Measurements from ENCODE around the gene HOXB4. TPM values are rescaled to one million over a fixed set of nuclear protein-coding genes. Genes with fewer than 3 reads are reported as not detected.

Gene HOXB4
- total RNA-seq, 1 donor, result 0.31 TPM

GRCh38 chr17:48567209-48567608 is 10.9 kb downstream of the HOXB4 start:
- H3K4me3 ChIP-seq (ENCODE audit: low read length), result no peak overlapping the region
- H3K4me1 ChIP-seq (ENCODE audit: insufficient read depth, low read length), result no peaks in the 10 kb centered on the region
- no peaks in the 10 kb centered on the region for H3K9me3 ChIP-seq (ENCODE audit: low read depth, low read length)
- peaks cover 64% of the 10 kb centered on the region for H3K27me3 ChIP-seq (ENCODE audit: insufficient read depth, low read length)

DNA sequence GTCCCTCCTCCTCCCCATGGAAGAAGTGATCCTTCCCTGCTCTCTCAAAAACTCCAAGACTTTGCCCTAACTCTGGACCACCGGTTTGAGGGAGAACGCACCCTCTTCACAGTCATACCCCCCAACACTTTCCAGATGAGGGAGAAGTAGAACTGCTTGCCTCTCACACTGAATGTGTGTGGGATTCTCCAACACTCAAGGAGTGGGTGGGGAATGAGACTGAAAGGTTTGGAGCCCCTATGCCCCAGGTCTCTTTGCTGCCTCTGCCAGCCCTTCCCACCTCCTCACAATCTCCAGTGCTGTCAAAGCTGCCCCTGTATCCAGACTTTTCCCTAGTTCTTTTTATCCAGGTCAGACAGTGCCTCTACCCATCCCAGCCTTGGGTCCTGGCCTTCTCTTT is 11.4 kb downstream of the HOXB4 start:
- no peak overlapping the region for H3K4me3 ChIP-seq (ENCODE audit: low read length)
- H3K4me1 ChIP-seq (ENCODE audit: insufficient read depth, low read length), result no peaks in the 10 kb centered on the region
- no peaks in the 10 kb centered on the region for H3K9me3 ChIP-seq (ENCODE audit: low read depth, low read length)
- H3K27me3 ChIP-seq (ENCODE audit: insufficient read depth, low read length), result peaks cover 63% of the 10 kb centered on the region

DNA sequence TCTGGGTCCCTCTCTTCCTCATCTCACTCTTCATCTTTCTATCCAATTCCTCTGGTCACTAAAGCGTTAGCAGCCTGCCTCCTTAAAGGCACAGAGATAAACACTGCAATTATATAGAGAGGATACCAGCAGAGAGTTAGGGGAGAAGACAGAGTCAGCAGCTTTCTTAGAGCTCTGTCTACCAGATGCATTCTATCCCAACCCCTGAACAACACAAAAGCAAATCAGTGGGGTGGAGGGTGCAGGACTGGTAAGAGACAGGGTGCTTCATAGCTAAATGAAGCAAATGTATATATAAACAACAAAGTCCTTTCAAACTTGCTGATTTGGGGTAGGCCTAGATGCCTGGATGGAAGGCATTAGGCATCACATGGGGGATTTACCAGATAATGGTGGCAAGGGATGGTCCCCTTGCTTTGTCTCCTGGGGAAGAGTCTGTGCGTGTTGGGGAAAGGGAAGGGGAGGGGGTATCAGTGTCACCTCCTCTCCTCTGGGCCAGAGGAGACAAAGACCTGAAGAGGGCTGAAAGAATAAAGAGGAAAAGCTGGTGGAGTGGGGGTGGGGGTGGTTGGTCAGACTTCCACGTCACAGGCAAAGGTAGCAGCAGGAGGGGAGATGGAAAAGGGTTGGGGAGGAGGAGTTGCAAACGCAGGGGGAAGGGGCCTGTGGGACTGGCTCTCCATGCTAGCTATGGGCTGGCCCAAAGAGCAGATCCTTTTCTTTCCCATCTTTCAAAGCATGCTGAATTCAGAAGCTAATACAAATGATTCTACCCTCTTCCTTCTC is 12.0 kb downstream of the HOXB4 start:
- no peaks in the 10 kb centered on the region for H3K4me1 ChIP-seq (ENCODE audit: insufficient read depth, low read length)
- no peaks in the 10 kb centered on the region for H3K9me3 ChIP-seq (ENCODE audit: low read depth, low read length)
- peaks cover 61% of the 10 kb centered on the region for H3K27me3 ChIP-seq (ENCODE audit: insufficient read depth, low read length)
- no peak overlapping the region for H3K4me3 ChIP-seq (ENCODE audit: low read length)

DNA sequence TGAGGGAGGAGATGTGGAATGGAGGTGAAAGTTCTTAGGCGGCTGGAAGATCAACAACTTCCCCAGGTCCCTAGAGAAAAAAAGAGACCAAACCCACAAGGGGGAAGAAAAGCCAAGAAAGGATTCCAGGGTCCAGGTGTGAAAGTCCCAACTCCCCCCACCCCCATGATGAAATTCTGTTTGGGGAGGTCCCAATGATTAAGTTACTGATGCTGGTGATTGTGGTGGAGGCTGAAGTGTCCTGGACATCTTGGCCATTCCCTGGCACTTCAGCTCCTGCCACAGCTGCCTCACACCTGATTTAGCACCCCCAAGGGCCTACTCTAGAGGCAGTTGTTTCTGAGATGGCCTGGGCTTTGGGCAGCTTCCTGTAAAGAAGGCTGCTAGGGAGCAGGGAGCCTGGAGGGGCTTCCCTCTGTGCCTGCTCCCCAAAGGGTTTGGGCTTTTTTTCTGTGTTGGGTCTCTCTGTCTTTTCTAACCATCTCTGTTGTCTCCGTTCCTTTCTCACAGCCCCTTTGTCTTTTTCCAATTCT is 13.1 kb downstream of the HOXB4 start:
- H3K4me3 ChIP-seq (ENCODE audit: low read length), result no peak overlapping the region
- no peaks in the 10 kb centered on the region for H3K4me1 ChIP-seq (ENCODE audit: insufficient read depth, low read length)
- no peaks in the 10 kb centered on the region for H3K9me3 ChIP-seq (ENCODE audit: low read depth, low read length)
- peaks cover 51% of the 10 kb centered on the region for H3K27me3 ChIP-seq (ENCODE audit: insufficient read depth, low read length)

DNA sequence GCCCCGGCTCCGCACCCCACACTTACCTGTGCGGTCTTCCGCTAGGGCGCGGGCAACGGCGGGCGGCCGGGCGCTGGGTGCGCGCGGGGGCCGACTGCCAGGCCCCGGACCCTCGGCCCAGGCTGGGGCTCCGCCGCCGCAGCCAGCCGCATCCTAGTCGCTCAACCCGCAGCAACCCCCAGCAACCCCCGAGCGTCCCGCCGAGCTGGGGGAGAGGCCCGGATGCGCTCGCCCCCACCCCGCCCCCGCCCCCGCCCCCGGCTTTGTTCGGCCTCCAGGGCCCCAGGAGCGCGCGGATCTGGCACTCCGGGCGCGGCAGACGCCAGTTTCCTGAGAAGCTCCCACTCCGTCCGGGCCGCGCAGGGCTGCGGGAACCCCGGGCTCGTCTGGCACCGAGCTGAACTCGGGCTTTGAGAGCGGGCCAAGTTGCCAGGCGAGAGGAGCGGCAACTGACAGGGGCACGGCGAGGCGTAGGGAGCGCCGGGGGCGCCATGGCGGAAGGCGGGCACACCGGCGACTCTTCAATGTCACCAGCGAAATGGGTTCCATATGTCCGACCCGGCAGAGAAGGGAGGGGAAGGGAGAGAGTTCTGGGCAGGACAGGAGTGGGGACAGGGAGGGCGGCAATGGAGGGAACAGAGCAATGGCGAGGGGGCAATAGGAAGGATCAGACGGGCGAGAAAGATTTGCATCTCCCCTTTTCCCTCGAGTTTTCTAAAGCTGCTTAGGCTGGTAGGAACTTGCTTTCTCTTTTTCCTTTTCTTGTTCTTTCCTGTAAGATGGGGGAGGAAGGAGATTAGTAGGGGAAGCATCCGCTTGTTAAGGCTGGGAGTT is 13.7 kb downstream of the HOXB4 start:
- Histone ChIP-seq H3K4me3 (ENCODE audit: low read length) (no peak overlapping the region), H3K27me3 (ENCODE audit: insufficient read depth, low read length) (peaks cover 44% of the 10 kb centered on the region), H3K4me1 (ENCODE audit: insufficient read depth, low read length) (no peaks in the 10 kb centered on the region), H3K9me3 (ENCODE audit: low read depth, low read length) (no peaks in the 10 kb centered on the region)

DNA sequence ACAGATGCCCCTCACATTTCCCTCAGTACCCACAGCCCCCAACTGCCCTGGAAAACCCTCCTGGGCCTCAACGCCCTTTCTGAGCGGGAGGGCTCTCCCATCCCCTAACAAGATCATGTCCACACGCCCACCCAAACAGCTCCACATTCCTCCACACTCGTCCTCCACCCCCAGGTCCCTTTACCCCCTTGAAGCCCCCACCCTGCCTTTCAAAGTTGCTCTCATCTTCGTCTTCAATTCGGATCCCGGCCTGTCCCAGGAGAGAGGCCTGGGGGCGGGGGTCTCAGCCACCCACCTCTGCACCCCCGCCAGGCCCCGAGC is 14.3 kb downstream of the HOXB4 start:
- Histone ChIP-seq H3K4me1 (ENCODE audit: insufficient read depth, low read length) (no peaks in the 10 kb centered on the region), H3K9me3 (ENCODE audit: low read depth, low read length) (no peaks in the 10 kb centered on the region), H3K4me3 (ENCODE audit: low read length) (no peak overlapping the region), H3K27me3 (ENCODE audit: insufficient read depth, low read length) (peaks cover 39% of the 10 kb centered on the region)

DNA sequence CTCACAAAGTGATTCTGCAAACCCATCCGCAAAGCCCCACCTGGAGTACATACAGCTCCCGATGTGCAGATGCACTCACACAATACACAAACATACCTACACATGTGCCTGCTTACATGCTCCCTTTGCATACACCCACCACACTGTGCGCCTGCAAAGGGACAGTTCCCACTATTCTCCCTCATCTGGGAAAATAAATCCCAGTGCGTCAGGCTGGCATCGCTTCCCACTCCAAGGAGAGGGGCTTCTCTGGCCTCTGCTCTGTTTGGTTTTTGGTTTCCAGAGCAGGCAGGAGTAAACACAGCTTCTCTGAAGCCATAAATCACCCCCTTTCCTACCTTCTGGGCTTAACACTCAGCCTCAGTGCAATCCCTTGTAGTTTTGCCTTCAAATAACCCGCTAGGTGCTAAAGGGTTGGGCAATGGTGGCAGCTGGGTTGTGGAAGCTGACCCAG is 14.7 kb downstream of the HOXB4 start:
- Histone ChIP-seq H3K9me3 (ENCODE audit: low read depth, low read length) (no peaks in the 10 kb centered on the region), H3K4me3 (ENCODE audit: low read length) (no peak overlapping the region), H3K27me3 (ENCODE audit: insufficient read depth, low read length) (peaks cover 35% of the 10 kb centered on the region), H3K4me1 (ENCODE audit: insufficient read depth, low read length) (no peaks in the 10 kb centered on the region)

- Histone ChIP-seq H3K27me3 (ENCODE audit: insufficient read depth, low read length) (peaks cover 30% of the 10 kb centered on the region), H3K4me1 (ENCODE audit: insufficient read depth, low read length) (no peaks in the 10 kb centered on the region), H3K9me3 (ENCODE audit: low read depth, low read length) (no peaks in the 10 kb centered on the region), H3K4me3 (ENCODE audit: low read length) (no peak overlapping the region)
Measured at GRCh38 chr17:48562934-48563333, 15.2 kb downstream of the HOXB4 start.

DNA sequence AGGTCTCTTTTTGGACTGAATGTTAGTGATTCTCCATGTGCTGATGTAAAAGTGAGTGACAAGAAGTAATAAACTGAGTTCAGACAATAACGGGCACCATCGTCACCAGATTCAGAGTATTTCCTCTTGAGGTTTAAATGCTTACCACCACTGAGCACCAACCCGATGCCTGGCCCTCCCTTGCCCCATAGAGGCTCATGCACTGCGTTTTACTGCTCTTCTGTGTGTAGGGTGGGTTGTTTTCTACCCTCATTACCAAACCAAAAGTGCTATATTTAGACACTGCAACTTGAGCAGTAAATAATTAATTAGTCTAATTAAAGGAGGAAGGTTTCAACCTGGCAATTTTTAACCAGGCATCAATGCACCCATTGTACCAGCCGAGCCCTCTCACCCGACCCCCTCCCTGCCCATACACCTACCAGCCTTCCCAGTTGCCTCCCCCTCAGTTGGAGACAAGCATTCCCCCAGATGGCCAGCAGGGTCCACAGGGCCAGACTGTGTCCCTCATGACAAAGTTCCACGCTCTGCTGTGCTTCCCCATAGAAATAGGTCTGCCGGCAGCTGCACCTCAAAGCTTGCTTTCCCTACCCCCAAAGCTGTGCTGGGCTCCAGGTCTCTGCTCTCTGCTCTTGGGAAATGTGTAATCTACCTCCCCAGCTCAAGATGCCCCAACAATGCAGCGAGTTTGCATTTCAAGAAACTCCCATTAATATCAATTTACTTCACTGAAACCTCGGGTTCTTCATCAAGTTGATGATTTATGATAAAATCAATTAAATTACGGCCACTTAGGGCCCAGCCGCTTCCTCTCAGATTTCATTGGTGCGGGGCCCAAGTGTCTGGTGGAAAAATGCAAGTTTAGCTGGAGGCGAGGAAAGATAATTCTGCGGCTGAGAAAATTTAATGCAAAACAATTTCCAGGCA is 16.0 kb downstream of the HOXB4 start:
- H3K4me3 ChIP-seq (ENCODE audit: low read length), result no peak overlapping the region
- no peaks in the 10 kb centered on the region for H3K9me3 ChIP-seq (ENCODE audit: low read depth, low read length)
- H3K4me1 ChIP-seq (ENCODE audit: insufficient read depth, low read length), result no peaks in the 10 kb centered on the region
- H3K27me3 ChIP-seq (ENCODE audit: insufficient read depth, low read length), result peaks cover 26% of the 10 kb centered on the region

- no peaks in the 10 kb centered on the region for H3K4me1 ChIP-seq (ENCODE audit: insufficient read depth, low read length)
- H3K27me3 ChIP-seq (ENCODE audit: insufficient read depth, low read length), result peaks cover 28% of the 10 kb centered on the region
- no peaks in the 10 kb centered on the region for H3K9me3 ChIP-seq (ENCODE audit: low read depth, low read length)
- H3K4me3 ChIP-seq (ENCODE audit: low read length), result no peak overlapping the region
Measured at GRCh38 chr17:48559840-48560817, 18.0 kb downstream of the HOXB4 start.

DNA sequence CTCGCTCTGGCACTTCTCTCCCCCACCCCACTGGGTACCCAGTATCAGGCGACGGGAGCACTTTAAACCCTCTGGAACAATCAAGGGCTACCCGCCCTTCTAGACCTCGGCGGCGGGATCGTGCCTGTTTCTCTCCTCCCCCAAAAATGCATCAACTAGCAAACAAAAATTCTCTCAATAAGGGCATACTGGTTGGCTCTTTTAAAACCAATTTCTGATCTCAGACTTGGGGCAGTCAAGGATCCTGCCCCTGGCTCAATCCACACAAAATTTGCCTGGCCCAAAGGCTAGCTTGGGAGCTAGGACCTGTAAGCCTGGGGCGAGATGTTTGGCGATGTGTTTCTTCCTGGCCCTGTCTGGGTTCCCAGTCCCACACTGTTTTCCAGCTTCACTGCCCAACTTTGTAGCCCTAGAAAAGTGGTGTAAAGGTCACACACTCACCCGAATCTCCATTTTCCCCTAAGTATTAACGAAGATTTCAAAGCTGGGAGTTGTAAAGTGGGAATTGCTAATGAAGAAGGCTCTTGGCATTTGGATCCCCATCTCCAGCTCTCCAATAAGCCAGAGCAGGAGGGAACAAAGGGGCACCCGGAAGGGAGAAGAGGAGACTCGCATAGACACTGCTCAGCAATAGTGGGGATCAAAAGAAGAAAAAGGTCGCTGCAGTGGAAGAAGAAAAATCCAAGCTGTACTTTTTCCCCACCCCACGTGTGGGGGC is 18.9 kb downstream of the HOXB4 start:
- Histone ChIP-seq H3K27me3 (ENCODE audit: insufficient read depth, low read length) (peaks cover 28% of the 10 kb centered on the region), H3K4me3 (ENCODE audit: low read length) (no peak overlapping the region), H3K9me3 (ENCODE audit: low read depth, low read length) (no peaks in the 10 kb centered on the region), H3K4me1 (ENCODE audit: insufficient read depth, low read length) (no peaks in the 10 kb centered on the region)

GRCh38 chr17:48558831-48559121 is 19.4 kb downstream of the HOXB4 start:
- H3K4me1 ChIP-seq (ENCODE audit: insufficient read depth, low read length), result no peaks in the 10 kb centered on the region
- no peaks in the 10 kb centered on the region for H3K9me3 ChIP-seq (ENCODE audit: low read depth, low read length)
- H3K27me3 ChIP-seq (ENCODE audit: insufficient read depth, low read length), result peaks cover 28% of the 10 kb centered on the region
- no peak overlapping the region for H3K4me3 ChIP-seq (ENCODE audit: low read length)

DNA sequence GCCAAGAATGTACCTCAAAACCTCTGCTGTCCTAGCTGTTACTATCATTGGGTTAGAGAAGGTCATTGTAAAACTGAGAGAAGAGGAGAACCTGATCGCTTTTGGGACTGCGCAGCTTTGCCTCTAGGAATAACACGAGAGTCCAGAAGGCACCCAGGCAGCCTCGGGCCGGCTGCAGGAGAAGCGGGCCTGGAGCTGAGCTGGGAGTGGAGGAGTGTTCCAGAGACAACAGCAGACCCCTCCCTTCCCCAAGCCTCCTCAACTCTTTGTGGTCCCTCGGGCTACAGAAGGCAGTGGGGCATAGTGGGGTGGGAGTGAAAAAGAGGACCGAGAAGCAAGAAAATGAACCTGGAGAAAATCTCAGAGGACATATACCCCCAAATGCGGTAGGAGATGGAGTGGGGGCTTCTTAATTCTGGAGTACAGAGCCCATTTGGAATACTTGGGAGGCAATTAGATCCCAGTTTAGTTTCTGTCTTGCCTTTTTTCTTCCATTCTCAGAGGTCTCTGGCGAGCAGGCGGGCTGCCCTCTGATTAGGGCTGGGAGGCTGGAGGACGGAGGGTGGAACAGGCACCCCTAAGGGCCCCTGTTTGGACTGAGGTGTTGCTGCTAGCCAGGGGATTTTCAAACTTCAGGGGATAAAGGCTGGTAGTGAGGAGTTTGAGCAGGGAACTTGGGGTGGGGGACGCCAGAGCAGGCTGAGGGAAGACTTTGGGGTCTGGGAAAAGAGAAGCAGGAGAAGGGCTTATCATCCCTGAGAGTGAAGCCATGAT is 19.9 kb downstream of the HOXB4 start:
- H3K4me1 ChIP-seq (ENCODE audit: insufficient read depth, low read length), result no peaks in the 10 kb centered on the region
- no peaks in the 10 kb centered on the region for H3K9me3 ChIP-seq (ENCODE audit: low read depth, low read length)
- no peak overlapping the region for H3K4me3 ChIP-seq (ENCODE audit: low read length)
- H3K27me3 ChIP-seq (ENCODE audit: insufficient read depth, low read length), result peaks cover 26% of the 10 kb centered on the region
